Endothelial cell (in vitro differentiated cells): Measurements from ENCODE around the gene ARCN1. TPM values are rescaled to one million over a fixed set of nuclear protein-coding genes. Genes with fewer than 3 reads are reported as not detected.

Experiments
- DNase-seq: peaks from one replicate; pipeline ENCODE4 v3.0.0; 2021; ENCODE audit warnings: low spot score
- H3K27ac Mint-ChIP-seq: one replicate; pipeline ENCODE4 v1.8.0; 2021; ENCODE audit warnings: mixed read lengths, inconsistent platforms; ENCODE audit not compliant: unreplicated experiment
- H3K27me3 Mint-ChIP-seq: one replicate; pipeline ENCODE4 v1.8.0; 2021; ENCODE audit warnings: mild to moderate bottlenecking, moderate library complexity, mixed read lengths, inconsistent platforms; ENCODE audit not compliant: unreplicated experiment
- H3K36me3 Mint-ChIP-seq: one replicate; pipeline ENCODE4 v1.8.0; 2021; ENCODE audit warnings: mild to moderate bottlenecking, low read depth, mixed read lengths, inconsistent platforms; ENCODE audit not compliant: unreplicated experiment
- H3K4me1 Mint-ChIP-seq: one replicate; pipeline ENCODE4 v1.8.0; 2021; ENCODE audit warnings: mild to moderate bottlenecking, mixed read lengths, inconsistent platforms; ENCODE audit not compliant: unreplicated experiment
- H3K4me3 Mint-ChIP-seq: one replicate; pipeline ENCODE4 v1.8.0; 2021; ENCODE audit warnings: mild to moderate bottlenecking, mixed read lengths, inconsistent platforms; ENCODE audit not compliant: unreplicated experiment
- H3K9me3 Mint-ChIP-seq: one replicate; pipeline ENCODE4 v1.8.0; 2021; ENCODE audit warnings: mixed read lengths, inconsistent platforms; ENCODE audit not compliant: unreplicated experiment
- CTCF ChIP-seq: fragments of 200-600 bp; sonication (generic); IDR thresholded peaks from one replicate; pipeline ENCODE4 v1.5.0; 2021; ENCODE audit warnings: antibody characterized with exemption; ENCODE audit not compliant: unreplicated experiment
- total RNA-seq: library from RNA; stranded (reverse); fragmentation: NEBNext Ultra II Directional; extraction: Animal tissue kit (Norgen Biotek cat#: 25700); gene quantifications from one replicate; pipeline ENCODE4 v1.2.1, GENCODE V29; 2021; ENCODE audit not compliant: unreplicated experiment

The ARCN1 gene
- total RNA-seq, 1 donor from 2014 or later: 145 TPM

GRCh38 chr11:118633319-118633690 is 61.1 kb downstream of the ARCN1 start:
- no peak overlapping the region for H3K27ac Mint-ChIP-seq
- H3K9me3 Mint-ChIP-seq: no peaks in the 10 kb centered on the region
- H3K4me3 Mint-ChIP-seq: no peak overlapping the region
- H3K36me3 Mint-ChIP-seq: peaks cover 21% of the 10 kb centered on the region
- peaks cover 26% of the 10 kb centered on the region for H3K4me1 Mint-ChIP-seq
- DNase-seq: no peak
- no peak for TF ChIP-seq CTCF
- H3K27me3 Mint-ChIP-seq: peaks cover 5% of the 10 kb centered on the region

GRCh38 chr11:118633979-118634378 is 61.8 kb downstream of the ARCN1 start:
- H3K4me1 Mint-ChIP-seq: peaks cover 27% of the 10 kb centered on the region
- H3K4me3 Mint-ChIP-seq: no peak overlapping the region
- H3K27me3 Mint-ChIP-seq: peaks cover 6% of the 10 kb centered on the region
- TF ChIP-seq CTCF: no peak
- H3K27ac Mint-ChIP-seq: no peak overlapping the region
- peaks cover 23% of the 10 kb centered on the region for H3K36me3 Mint-ChIP-seq
- no peaks in the 10 kb centered on the region for H3K9me3 Mint-ChIP-seq
- no peak for DNase-seq

GRCh38 chr11:118634431-118635236 is 62.4 kb downstream of the ARCN1 start:
- peak overlapping the region; percentile 18 for H3K4me3 Mint-ChIP-seq
- peaks cover 23% of the 10 kb centered on the region for H3K36me3 Mint-ChIP-seq
- peak; percentile 46 for DNase-seq
- no peak overlapping the region for H3K27ac Mint-ChIP-seq
- H3K9me3 Mint-ChIP-seq: no peaks in the 10 kb centered on the region
- H3K27me3 Mint-ChIP-seq: peaks cover 4% of the 10 kb centered on the region
- H3K4me1 Mint-ChIP-seq: peaks cover 27% of the 10 kb centered on the region
- no peak for TF ChIP-seq CTCF

- DNase-seq: no peak
- H3K4me1 Mint-ChIP-seq: peaks cover 26% of the 10 kb centered on the region
- no peak overlapping the region for H3K27ac Mint-ChIP-seq
- H3K9me3 Mint-ChIP-seq: no peaks in the 10 kb centered on the region
- H3K27me3 Mint-ChIP-seq: peaks cover 4% of the 10 kb centered on the region
- TF ChIP-seq CTCF: no peak
- no peak overlapping the region for H3K4me3 Mint-ChIP-seq
- peaks cover 22% of the 10 kb centered on the region for H3K36me3 Mint-ChIP-seq
Measured at GRCh38 chr11:118635237-118635591, 63.0 kb downstream of the ARCN1 start.

GRCh38 chr11:118635642-118636041 is 63.4 kb downstream of the ARCN1 start:
- H3K4me3 Mint-ChIP-seq: no peak overlapping the region

More at GRCh38 chr11:118635642-118636041, 63.4 kb downstream of the ARCN1 start:
- no peak for TF ChIP-seq CTCF
- peaks cover 22% of the 10 kb centered on the region for H3K4me1 Mint-ChIP-seq
- DNase-seq: no peak
- peaks cover 4% of the 10 kb centered on the region for H3K27me3 Mint-ChIP-seq
- H3K9me3 Mint-ChIP-seq: no peaks in the 10 kb centered on the region
- H3K36me3 Mint-ChIP-seq: peaks cover 18% of the 10 kb centered on the region
- H3K27ac Mint-ChIP-seq: no peak overlapping the region
